ENCODE data around the gene SHISAL2A. TPM values are rescaled to one million over a fixed set of nuclear protein-coding genes. Genes with fewer than 3 reads are reported as not detected.

The SHISAL2A gene
- total RNA-seq, 1 donor from 2014 or later, result not detected

DNA sequence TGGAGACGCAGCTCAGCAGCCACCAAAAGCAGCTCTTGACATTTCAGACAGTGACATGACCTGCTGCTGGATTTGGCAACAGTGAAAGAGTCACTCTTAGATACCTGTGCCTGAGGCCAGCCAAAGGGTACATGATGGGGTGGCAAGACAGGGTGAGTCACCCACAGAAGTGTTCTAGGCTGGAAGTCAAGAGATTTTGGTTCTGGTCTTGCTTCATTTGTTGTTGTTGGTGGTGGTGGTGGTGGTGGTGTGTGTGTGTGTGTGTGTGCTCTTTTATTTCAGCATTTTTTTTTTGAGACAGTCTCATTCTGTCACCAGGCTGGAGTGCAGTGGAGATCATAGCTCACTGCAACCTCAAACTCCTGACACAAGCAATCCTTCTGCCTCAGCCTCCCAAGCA, 25.8 kb downstream of the SHISAL2A start:
- DNase-seq (ENCODE audit: extremely low read depth, low read depth, low spot score), result no peak

- DNase-seq (ENCODE audit: extremely low read depth, low read depth, low spot score), result no peak
Measured at GRCh38 chr1:52659356-52659755, 26.4 kb downstream of the SHISAL2A start.

GRCh38 chr1:52659851-52660596, 27.1 kb downstream of the SHISAL2A start:
- DNase-seq (ENCODE audit: extremely low read depth, low read depth, low spot score), result no peak

DNA sequence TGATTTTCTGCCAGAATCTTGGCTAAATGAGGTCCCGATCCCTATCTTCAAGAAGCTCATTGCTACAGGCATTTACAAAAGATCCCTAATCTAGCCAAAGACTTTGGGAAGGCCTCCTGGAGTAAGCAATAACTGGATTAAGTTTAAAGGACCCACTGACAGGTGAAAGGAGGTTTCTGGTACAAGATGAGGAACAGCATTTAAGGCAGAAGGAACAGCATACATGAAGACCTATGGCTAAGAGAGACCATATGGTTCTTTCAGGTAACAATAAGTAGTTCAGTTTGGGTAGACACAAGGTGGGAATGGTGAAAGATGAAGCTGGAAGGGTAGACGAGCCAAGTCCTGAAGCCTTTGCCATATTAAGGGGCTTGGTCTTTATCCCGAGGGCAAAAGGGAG, 27.8 kb downstream of the SHISAL2A start:
- DNase-seq (ENCODE audit: extremely low read depth, low read depth, low spot score), result no peak

DNA sequence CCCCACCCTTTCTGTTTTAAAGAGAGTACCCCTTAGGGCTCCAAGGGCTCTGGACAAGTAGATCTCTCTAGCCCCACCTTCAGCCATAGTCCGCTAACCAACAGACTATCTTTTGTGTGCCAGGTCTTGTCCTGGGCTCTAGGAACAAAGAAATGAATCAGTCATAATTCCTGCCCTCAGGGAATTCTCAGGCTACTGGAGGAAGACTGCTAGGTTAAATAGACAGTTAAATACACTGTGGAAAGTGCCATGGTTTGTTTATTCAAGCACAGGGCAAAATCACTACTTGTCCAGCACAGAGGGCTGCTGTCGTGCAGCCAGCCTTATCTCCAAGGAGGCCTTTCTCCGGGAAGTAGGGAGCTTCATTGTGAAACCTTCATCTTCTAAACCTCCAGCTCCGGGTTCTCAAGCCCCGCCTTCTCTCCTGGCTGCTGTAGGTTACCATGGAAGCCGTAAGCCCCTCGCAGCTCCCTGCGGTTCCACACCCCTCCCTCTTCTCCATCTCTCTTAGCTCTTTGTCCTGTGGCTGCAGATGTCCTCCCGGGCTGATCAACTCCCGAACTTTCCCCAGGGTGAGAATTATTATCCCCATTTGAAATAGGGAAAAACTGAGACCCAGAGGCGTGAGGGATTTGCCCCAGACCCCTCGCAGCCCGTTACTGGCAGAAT, 29.8 kb downstream of the SHISAL2A start:
- DNase-seq (ENCODE audit: extremely low read depth, low read depth, low spot score), result no peak

- DNase-seq (ENCODE audit: extremely low read depth, low read depth, low spot score), result no peak
Measured at GRCh38 chr1:52663716-52664115, 30.7 kb downstream of the SHISAL2A start.

DNA sequence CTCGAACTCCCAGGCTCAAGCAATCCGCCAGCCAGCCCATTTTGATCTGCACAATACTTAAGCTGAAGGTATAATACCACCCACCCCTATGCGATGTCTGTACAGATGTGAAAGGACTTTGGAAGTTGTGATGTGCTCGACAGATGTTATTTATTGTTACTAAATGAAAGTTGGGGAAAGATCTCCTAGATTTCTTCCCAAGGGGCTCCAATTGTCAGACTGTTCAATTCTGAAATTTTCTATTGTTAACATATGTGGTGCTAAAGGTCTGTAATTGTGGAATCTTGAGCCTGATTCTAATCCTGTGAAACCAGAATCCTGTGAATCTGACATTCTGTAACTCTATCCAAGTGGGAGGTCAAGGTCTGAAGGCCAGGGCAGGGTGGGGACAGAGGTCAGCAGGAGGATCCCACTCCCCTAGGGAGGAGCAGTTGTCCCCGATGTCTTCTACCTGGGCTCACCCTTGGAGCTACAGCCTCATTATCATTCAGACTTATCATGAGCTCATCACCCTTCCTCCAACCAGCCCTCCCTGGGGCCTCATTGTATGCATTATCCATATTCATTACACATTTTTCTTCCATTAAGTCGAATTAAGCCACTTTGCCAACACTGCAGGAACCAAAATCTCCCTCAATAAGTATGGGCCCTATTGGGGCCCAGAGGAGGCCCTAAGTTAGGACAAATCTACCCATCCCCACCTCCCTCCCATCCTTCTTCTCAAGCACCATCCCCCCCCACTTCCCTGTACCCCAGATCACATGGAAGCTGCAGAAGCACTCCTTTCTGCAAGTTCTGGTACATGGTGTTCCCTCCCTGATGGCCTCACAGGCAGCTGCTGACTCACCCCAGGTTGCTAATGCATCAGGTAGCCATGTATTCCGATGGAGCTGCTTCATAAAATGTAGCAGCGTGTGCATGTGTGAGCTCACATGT, 32.3 kb downstream of the SHISAL2A start:
- no peak for DNase-seq (ENCODE audit: extremely low read depth, low read depth, low spot score)

DNA sequence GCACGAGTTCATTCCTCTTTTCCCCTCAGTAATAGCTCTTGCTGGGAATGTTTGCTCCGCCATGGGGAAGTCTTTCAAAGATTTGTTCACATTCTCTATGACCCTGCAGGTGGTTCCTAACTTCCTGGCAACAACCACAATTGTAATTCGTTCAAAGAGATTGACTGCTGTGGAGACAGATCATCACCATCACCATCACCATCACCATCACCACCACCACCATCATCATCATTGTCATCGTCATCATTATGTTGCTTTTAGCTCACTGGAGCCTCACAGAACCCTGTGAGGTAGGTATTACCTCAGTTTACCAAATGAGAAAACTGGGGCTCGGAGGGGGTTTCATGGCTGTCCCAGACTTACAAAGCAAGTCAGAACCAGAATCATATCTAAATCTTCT, 34.3 kb downstream of the SHISAL2A start:
- no peak for DNase-seq (ENCODE audit: extremely low read depth, low read depth, low spot score)

GRCh38 chr1:52667984-52668383, 35.0 kb downstream of the SHISAL2A start:
- no peak for DNase-seq (ENCODE audit: extremely low read depth, low read depth, low spot score)

- no peak for DNase-seq (ENCODE audit: extremely low read depth, low read depth, low spot score)
Measured at GRCh38 chr1:52668711-52669110, 35.7 kb downstream of the SHISAL2A start.

DNA sequence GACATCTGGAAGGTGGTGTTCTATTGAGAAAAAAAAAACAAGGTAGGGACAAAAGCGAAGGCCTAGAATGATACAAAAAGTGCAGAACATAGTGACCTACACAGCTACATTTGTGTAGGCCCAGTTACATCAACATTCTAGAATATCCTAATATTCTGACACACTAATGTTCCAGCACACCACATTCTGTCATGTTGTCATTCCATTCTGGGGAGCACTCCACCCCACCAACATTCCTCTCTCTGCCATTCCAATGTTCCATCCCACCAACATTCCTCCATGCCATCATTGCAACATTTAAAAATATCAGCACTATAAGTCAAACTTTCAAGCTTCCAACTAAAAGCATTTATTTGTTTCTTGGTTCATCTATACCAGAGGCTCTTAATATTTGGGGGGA, 36.7 kb downstream of the SHISAL2A start:
- no peak for DNase-seq (ENCODE audit: extremely low read depth, low read depth, low spot score)

- no peak for DNase-seq (ENCODE audit: extremely low read depth, low read depth, low spot score)
Measured at GRCh38 chr1:52670604-52671003, 37.6 kb downstream of the SHISAL2A start.

DNA sequence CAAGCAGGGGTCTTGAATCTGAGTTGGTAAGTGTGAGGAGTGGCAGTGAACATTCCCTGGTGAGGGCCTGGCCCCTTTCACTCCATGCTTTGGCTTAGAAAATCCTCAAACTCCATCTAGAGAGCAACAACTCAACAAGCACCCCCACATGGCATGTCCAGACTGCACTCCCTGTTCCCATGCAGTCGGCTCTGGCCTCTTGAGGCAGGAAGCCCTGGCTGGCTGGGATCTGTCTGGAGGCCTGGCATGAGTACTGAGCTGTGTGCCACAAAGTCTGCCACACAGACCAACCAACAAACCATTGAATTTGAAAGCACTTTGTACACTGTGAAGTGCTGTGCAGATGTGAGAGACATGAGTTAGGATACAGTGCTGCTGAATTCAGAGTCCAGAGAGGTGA, 40.0 kb downstream of the SHISAL2A start:
- DNase-seq (ENCODE audit: extremely low read depth, low read depth, low spot score), result no peak

- no peak for DNase-seq (ENCODE audit: extremely low read depth, low read depth, low spot score)
Measured at GRCh38 chr1:52673513-52673912, 40.5 kb downstream of the SHISAL2A start.

DNA sequence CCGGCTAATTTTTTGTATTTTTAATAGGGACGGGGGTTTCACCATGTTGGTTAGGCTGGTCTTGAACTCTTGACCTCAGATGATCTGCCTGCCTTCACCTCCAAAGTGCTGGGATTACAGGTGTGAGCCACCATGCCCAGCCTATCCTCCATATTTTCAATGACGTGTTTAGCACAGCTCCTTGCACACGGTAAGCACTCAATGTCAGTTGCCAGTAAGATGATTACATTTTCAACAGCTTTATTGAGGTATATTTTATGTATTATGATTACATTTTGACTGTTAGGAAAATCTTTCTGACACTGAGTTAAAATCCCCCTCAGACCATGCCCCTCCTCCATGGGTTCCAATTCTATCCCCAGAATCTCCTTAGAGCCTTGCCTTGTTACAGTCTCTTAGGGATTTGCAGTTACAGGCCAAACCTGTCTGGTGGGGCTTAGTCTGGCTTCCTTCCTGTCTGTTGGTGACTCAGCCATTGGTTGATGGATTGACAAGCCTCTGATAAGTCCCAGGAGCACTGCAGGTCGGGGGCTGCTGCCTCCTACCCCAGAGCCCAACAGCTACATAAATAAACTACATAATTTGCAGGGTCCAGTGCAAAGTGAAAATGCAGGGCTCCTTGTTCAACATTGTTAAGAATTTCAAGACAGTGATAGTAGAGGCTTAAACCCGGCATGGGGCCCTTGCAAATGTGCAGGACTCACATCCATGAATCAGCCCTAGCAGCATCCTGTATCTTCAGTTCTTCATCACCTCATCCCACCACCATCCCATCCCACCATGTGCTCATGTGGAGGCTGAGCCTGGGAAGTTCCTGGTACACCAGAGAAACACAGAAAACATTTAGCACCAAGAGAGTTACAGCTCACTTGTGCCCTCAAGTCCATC, 41.8 kb downstream of the SHISAL2A start:
- no peak for DNase-seq (ENCODE audit: extremely low read depth, low read depth, low spot score)

GRCh38 chr1:52676249-52676903, 43.4 kb downstream of the SHISAL2A start:
- DNase-seq (ENCODE audit: extremely low read depth, low read depth, low spot score), result no peak

DNA sequence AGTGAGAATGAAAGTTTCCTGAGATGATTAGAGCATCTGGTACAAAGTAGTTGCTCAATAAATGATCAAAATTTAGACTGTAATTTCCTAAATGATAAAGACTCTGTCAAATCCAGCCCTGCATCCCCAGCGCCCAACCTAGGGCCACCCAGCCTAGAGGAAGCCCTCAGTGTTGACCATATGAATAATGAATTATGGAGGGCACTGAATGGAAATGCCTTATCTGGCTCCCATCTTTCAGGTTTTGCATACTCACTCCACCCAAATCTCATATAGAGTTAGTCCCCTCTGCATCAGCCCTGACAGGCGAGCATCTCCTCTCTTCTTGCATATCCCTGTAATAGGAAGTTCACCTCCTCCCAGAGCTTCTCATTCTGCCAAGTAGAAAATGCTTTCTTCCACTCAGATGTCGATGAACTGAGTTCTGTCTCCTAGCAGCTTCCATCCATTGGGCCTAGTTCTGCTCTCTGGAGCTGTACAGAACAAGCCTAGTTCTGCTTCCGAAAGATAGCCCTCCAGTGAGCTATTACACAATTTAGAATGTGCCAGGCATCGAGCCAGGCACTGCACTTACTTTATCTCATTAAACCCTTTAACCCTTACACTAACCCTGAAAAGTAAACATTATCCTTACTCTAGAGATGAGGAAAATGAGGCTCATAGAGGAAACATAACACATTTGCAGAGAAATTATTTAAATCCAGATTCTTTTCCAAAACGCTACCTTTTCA, 44.3 kb downstream of the SHISAL2A start:
- DNase-seq (ENCODE audit: extremely low read depth, low read depth, low spot score), result no peak

DNA sequence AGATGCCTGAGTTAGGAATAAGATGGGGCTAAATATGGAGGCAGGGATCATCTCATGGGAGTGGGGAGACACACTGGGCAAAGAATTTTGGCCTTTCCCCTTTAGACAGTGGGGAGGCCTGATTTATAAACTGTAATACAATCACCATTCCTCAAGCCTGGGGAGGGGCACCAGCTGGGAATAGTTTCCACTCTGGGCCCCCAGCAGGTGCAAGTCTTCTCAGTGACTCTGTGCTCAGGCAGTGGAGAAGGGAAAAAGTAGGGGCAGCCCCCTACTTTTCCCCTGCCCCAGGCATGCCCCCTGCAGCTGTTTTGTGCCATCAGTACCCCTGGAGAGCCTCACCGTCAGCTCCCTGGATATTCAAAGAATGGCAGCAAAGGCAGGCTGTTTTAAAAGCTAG, 46.1 kb downstream of the SHISAL2A start:
- no peak for DNase-seq (ENCODE audit: extremely low read depth, low read depth, low spot score)

DNA sequence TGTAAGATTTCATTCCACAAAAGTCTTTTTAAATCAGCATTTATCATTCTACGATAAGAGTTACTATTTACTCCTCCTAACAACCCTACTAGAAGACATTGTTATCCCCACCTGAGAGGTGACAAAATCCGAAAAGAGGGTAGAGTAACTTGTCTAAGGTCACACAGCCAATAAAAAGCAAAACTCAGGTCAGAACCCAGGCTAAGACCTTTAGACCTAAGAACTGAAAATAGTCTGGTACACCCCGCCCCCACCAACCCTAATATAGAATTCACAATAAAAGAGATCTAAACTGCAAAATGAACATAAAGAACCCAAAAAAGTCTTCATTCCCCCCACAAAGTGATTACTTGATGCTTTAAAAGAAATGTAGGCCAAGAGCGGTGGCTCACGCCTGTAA, 46.5 kb downstream of the SHISAL2A start:
- DNase-seq (ENCODE audit: extremely low read depth, low read depth, low spot score), result no peak

Measured in glomerular endothelial cell (primary cell).